NCI-H345 treated with DMSO at 0.1 percent for 48 hours (cell line): Measurements from ENCODE around the gene CAD.
"Not testable (repeated sequence)": the region's sequence is repeated elsewhere in the genome, so short reads cannot be mapped to it uniquely, and the experiment has no call there.

ENCODE experiments used
- DNase-seq: peaks from one replicate; lab custom pipeline; 2025; ENCODE audit not compliant: unreplicated experiment; lab: John Stamatoyannopoulos, UW

Gene CAD

GRCh38 chr2:27251766-27252165 lies 34.6 kb downstream of the CAD start:
- DNase-seq: no peak

DNA sequence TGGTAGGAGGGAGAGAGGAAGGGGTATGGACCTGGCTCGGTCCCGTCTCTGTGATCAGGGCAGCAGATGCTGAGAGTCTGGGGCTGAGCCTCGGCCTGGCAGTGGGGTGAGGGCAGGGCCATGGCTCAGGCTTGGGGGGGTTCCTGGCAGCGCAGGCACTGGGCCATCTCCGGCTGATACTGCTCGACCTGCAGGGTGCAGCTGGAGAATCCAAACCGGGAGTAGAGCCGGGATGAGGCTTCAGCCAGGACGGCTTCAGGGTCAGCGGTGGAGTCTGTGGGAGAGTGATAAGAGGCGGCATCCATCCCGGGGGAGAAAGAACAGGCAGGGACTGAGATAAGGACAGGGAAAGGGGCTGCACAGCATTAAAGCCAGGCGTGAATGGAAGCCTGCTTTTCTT lies 38.0 kb downstream of the CAD start:
- DNase-seq: no peak

DNA sequence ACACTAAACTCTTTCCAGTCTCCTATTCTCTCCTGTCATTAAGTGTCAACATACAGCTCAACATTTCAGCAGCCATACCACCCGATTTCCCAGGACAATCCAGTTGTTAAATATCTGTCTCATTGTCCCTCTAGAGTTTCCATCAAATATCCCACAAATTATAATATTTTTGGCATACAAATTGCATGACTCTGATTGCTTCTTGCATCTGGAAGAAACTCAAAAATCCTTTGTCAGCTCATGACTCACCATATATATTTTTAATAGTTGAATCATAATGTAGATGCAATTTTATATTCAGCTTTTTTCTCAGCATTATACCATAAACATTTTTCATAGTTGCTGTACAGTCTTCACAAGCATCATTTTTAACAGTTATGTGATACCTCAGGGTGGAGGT lies 38.5 kb downstream of the CAD start:
- DNase-seq: no peak

DNA sequence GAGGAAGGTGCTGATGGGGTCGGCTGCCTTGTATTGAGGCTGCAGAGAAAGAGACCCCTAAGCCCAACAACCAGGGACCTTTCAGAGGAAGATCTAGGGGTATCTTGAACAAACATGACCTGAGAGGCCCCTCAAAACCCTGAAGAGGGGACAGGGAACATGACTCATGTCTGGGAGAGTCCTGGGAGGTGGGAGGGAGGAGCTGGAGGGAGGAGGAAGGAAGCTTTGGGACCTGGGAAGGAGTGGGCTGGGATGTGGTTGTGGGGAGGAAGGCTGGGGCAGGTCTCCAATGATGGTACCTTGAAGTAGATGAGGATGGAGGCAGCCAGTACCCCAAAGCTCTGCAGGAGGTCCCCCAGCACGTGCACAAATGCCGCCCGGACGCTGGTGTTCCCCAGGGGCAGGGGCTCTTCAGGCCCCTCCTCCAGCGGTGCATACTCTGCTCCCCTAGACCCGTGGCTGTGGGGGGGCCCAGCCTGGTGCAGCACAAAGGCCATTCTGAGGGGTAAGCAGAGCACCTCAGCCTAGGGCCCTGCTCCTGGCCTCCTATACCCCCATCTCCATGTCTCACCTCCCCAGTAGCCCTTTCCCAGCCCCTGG lies 39.8 kb downstream of the CAD start:
- no peak for DNase-seq

DNA sequence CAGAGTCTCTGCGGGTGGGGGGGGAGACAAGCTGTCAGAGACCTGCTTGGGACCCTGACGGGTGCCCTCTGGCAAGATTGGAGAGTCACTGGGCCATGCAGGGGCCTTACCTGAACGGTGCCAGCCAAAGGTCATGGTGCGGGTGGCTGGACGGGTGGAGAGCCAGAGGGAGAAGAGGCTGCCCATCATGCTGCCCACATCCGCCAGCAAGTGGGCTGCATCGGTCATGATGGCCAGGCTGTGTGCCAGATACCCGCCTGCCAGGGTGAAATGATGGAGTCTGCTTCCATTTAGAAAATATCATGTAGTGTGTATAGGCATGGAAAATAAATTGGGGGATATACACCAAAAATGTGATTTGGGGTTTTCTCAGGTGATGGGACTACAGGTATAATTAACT lies 40.9 kb downstream of the CAD start:
- no peak for DNase-seq

DNA sequence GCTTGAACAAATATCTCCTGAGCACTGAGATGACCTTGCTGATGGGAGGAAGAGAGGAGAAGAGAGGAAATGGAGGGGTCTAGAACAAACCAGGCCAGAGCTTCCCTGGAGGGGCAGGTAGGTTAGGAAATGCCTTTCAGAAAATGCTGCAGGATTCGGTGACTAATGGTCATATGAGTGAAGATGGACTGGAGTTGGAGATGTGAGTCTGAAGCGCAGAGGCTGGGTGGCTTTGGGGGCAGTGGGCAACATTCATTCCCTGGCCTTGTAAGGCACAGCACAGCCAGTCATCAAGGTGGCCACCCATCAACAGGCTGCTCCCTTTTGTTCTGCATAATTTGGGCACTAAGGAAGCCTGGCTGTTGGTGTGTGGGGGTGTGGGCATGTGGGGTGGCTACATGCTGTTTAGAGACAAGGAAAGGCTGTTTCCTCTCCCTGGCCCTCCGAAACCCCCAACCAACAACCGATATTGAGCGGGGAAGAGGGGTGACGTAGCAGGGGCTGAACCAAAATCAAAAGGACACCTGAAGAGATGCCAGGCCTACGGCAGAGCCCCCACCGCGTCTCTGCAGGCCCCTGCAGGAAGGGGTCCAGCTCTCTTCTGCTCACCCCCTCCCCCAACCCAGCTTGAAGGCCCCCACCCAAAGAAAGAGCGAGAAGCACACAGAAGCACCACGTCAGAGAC lies 44.2 kb downstream of the CAD start:
- DNase-seq: no peak

- DNase-seq: no peak
Measured at GRCh38 chr2:27261926-27262298, 44.7 kb downstream of the CAD start.

GRCh38 chr2:27262379-27263286 lies 45.5 kb downstream of the CAD start, which contains the start of gene SLC30A3:
SLC30A3 (minus strand) TSS chr2:27263047; CDS start chr2:27262906, 141 bp downstream.
- DNase-seq: no peak

- DNase-seq: peak; percentile 14
Measured at GRCh38 chr2:27263287-27264252, 46.4 kb downstream of the CAD start.

DNA sequence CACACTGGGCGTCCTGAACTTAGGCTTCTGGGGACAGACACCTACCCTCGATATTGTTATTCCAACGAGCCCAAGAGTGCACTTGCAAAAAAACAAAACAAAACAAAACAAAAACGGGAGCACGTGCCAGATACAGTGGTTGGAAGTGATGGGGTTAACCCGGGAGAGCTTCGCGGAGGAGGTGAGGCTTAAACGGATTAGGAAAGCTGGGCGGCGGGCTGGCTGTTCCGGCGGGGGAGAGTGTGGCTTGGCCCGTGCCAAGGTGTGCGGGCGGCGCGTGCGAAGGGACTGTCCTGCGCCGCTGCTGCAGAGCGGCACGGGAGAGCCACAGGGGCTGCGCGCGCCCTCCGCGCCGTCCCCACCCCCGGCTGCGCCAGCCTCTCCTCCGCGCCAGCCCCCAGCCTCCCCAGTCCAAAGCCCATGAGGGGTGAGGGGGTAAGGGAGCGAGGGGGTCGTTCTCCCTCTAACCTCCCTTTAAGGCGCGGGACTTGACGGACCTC lies 47.1 kb downstream of the CAD start:
- no peak for DNase-seq

DNA sequence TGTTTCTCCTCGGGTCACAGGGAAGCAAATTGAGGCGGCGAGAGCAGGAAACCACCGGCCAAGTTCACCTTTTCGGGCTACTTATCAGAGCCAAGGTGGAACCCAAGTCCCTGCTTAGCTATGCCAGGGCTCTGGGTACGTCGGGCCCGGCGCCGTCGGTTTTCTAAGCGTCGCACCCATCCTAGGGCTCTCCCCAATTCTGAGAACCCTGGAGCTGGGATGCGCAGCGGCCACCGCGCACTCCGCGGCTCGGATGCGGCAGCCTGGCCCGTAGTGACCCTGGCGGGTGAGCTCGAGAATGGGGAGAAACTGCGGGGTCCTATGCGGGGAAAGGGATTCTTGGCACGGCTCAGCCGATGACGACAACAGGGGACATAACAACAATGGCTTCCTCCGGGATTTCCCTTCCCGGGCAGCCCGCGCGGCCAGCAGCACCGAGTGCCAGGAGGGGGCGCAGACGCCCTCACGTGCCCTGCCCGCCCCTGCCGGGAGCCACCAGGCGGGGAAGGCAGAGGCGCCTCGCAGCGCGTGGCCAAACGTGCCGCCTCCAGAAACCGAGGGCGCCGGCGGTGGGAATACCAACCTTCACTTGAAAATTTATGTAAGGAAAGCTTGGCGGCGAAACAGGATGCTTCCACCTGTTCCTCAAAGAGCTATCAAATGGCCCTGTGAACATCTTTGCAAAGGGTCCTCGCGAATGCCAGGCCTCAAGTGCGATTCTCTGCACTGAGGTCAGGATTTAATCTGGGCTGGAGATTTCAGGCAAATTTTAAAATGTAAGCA lies 47.8 kb downstream of the CAD start:
- peak; percentile 76 for DNase-seq

GRCh38 chr2:27265536-27265870 lies 48.3 kb downstream of the CAD start:
- DNase-seq: no peak

GRCh38 chr2:27268296-27268695 lies 51.1 kb downstream of the CAD start:
- not testable (repeated sequence) for DNase-seq

GRCh38 chr2:27270131-27270530 lies 53.0 kb downstream of the CAD start:
- no peak for DNase-seq

DNA sequence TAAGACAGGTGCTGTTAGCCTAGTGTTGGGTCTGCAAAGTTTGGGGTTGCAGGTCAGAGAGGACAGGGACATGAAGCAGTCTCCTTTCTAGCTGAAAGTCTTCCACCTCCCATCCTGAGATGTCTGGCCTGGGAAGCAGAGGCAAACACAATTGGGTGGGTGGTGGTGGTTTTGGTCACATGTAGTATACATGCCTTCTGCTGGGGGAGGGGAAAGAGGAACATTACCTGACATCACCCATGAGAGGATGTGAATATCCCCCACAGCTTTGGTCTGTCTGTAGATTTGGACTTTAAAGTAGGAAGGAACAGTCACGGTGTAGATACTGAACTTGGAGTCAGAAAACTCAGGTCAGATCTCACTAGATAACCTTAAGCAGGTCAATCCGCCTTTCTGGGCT lies 53.5 kb downstream of the CAD start:
- DNase-seq: no peak

GRCh38 chr2:27271631-27272340 lies 54.6 kb downstream of the CAD start:
- no peak for DNase-seq

DNA sequence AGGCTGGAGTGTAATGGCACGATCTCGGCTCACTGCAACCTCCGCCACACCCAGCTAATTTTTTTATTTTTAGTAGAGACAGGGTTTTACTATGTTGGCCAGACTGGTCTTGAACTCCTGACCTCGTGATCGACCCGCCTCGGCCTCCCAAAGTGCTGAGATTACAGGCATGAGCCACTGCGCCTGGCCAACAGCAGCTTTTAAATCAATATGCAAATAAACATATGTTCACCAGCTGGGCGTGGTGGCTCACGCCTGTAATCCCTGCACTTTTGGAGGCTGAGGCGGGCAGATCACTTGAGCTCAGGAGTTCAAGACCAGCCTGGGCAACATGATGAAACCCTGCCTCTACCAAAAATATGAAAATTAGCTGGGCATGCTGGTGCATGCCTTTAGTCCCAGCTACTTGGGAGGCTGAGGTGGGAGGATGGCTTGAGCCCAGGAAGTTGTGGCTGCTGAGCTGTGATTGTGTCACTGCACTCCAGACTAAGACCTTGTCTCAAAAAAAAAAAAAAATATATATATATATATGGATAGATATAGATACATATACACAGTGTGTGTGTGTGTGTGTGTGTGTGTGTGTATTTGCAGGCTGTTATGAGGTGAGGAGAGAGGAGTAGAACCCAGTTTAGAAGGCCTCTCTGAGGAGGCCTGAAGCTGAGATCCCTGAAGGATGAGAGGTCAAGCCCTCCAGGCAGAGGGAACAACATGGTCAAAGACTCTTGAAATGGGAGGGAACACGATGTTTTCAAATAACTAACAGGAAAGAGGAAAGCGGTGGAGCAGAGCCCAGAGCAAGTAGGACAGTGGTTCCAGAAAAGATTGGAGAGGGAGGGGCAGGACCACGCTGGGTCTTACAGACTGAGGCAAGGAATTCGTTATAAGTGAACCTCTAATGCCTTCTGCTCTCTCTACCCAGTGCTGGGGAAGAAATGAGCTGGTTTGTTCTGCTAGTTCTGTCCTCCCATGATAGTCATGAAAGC lies 55.7 kb downstream of the CAD start:
- not testable (repeated sequence) for DNase-seq
